Inflammatory macrophage (primary cell): ENCODE measurements around the gene ETS1.
A peak's percentile ranks its signal among the peaks of the same experiment; 100 is the strongest.

Experiments used
- DNase-seq, 2 donors: peaks; one replicate each; pipeline ENCODE4 v3.0.0-alpha.2; 2020 to 2022

Gene ETS1

DNA sequence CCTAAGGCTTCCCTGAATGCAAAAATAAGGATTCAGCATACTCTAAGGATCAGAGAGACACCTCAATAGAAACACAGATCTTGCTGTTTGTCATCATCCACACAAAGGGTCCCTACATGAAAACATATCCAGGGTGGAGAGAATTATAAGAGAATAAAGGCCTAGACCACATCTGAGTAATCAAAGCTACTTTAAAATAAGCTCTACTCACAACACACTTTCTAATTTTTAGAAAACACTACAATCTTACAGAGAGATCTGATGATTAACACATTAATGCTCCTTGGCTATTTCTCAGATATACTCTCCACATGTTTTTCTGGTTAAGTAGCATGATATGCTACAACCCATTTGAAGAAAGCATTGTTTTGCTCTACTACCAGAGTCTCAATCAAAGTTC is 108.2 kb downstream of the ETS1 start:
- DNase-seq = no peak

DNA sequence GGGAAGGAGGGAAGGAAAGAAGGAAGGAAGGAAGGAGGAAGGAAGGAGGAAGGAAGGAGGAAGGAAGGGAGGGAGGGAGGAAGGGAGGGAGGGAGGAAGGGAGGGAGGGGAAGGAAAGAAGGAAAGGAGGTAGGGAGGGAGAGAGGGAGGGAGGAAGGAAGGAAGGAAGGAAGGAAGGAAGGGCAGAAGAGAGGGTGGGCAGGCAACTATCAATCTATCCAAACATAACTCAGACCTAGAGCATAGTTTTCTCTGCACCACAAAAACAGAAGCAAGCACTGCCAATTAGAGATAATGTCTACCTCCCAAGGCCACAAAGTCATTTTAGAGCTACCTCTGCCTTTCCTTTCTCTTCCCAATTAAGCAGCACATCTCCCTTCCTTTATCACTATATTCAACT is 109.1 kb downstream of the ETS1 start:
- DNase-seq = no peak

DNA sequence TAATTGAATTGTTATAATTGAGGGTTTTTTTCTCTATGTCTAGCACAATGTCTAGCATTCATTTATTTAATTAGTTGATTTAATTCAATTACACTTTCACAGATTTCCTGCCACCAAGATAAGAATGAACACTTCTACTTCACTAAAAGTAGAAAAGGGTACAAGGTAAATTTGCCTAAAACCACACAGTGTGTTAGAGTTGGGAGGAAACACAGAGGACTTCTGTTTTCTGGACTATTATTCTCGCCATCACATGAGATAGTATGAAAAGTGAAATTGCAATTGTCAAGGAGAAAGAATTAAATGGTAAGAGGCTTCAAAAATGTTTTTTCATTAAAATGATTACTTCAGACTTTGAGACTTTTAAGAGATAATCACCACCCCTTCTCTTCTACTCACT is 109.5 kb downstream of the ETS1 start:
- no peak for DNase-seq

DNA sequence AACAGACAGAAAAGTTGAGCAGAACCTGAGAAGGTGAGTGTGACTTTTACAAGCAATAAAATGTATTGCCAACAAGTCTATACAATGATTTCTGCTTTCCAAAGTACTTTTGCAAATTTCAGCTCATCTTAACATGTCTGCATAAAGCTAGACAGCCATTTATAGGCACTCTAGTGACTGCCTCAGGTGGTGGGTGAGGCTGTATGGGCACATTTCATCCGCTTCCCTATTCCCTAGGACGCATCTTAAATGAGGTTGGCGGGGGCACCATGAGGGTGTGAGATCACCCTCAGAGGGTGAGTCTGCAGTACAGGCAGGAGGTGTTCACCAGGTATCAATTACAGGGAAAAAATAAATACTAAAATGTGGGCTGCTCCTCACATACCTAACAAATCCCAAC is 110.1 kb downstream of the ETS1 start:
- DNase-seq = no peak

DNA sequence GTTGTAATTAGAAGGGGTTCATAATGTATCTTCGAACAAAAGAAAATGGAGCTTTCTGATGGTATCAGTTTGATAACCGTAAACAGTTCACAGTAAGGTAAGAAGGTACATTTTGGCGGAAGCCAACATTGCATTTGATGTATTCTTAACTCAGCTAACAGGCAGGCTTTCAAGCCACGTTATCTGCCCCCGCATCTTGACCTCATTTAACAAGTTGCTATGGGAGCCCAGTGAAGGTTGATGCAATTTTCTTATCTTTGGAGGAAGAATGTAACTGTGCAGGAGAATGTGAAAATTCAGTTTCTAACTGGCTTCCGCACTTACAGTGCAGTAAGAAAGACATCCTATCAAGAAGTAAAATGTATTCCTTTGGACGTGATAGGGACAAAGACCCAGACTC is 110.6 kb downstream of the ETS1 start:
- no peak for DNase-seq

DNA sequence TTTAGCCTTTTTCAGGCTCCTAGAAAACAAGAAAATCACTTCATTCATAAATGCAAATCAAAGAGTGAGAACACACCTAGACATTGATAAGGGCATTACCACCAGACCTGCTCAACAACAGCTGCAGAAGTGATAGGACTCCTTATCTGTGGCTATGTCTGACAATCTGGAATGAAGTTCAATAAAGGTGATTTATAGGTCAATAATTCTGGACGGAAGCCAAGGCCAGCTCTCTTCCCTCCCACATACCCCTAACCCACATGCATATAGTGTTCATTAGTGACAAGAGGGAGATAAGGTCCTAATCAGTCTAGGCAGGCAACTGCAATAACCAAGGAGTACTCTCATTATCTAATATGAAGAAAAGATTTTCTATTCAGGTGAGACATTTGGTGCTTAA is 111.3 kb downstream of the ETS1 start:
- no peak for DNase-seq

DNA sequence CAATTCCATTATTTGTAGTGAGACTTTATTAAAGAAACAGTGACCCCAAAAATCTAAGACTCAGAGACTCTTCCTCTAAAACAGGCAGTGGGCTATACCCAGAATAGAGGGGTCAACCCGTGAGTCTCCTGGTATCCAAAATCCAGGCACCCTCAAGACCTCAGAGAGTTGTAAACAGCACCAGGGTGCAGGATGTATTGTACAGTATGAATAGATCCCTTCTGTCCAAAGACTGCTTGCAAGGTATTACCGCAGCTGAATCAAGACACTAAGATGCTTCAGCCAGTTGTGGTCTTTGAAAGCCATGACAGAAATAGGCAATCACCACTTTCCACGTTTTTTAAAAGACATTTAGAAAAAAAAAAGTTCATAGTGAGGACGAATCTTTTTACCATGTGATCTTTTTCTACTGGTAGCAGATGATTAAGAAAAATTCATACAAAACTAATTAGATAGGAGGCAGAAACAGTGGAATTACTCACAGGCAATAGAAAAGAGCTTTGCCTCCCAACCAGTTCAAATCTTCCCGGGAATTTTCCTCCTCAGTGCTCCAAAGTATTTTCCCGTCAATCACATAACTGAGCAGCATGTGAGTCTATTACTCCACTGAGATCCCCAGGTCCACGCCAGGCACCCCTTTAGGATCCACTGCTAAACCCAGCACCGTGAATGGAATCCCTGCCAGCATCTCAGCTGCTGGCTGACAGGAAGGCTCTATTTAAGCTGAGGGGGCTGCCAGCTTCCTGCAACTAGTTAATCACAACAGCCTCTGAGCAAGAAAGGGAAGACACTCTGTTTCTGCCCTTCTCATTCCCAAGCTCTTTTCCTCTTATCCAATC is 113.1 kb downstream of the ETS1 start:
- DNase-seq = no peak

DNA sequence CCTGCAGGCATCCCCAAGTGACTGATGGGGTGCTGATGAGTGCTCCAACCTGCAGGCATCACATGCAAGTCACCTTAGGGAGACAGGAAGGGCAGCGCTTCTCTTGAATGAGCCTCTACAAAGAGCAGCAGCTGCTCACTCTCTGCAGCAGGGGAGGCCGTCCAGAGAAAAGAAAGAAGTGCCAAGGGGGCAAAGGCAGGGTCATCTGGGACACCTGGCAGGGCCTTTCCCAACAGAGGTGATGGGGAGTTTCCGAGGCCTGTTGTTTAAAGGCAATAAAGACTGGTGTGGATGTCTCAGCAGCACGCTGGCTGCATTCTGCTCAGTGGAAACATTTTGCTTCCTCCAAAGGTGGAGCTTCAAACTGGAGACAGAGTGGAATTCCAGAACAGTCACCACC is 113.7 kb downstream of the ETS1 start:
- DNase-seq = no peak

DNA sequence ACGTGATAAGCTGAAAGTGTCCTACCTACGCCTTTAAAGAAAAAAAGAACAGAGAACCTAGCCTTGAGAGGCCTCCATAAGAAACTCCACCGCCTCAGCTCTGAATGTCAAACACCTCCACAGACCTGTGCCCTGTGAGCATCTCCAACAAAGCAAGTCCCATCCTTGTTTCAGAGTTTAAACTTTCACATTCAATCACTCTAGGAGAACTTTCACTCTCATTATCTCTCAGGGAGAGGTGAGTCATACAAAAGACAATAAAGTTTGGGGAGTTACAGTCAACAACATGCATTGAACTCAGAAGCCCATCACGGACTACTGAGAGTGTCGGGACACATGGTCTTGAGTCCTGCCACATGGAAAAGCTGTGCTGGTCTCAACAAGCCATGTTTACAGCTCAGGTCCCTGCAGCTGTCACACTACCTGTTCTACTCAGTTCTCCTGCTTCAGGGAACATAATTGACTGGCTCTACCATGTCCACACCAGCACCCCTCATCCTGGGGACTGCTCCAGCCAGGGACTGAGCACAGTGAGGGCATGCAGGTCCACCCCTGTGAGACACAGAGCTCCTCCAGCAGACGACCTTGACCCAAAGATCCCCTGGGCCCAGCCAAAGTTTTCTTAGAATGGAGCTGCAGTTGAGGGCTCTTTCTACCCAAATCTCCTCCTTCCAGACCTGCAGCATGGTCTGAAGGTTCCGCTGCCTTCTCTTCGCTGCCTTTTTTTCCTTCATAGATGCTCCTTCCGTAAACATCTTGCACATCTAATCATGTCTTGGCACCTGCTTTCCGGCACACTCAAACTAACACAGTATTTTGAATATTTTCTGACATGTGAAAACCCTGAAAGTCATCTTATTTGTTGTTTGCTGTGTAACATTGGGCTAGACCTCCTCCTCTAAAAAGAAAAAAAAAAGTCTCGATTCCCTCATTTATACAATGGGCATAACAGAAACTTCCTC is 114.9 kb downstream of the ETS1 start:
- no peak for DNase-seq

DNA sequence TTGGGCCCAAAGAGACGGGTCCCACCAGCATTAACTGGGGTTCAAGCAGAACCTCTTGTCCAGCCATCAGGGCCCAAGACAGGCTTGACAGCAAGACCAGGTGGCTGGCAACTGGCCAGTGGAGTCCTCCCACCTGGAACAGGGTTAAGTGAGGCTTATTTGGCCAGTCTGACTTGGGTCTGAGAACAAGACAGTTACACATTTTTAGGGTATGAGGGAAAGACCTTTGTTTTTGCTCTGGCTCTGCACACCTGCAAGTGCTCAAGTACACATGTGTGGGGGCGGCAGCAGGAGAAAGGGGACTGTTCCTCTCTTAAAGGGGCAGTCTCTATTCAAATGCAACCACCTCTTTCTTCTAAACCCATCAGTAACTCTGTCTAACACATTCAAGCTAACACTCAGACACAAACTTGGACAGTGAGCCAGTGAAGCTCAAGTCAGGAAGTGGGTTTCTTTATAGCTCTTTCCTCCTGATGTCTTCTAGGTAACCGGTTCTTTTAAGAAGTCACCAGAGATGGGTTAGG is 116.2 kb downstream of the ETS1 start:
- DNase-seq = no peak

DNA sequence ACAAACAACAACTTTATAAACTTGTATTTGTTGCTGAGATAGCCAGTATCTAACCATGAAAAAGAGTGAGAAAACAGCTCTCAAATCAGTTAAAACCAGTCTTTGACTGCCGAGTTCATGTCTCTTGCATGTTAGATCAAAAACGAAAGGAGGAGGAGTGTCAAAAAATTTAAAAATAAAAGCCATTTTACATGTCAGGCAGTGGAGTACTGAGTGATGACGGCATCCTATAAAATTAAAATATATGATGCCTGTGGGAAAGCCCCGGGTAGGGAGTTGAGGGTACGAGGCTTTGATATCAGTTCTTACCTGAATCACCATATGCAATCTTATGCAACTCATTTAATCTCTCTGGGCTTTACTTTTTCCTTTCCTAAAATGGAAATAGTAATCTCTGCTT is 117.3 kb downstream of the ETS1 start:
- DNase-seq = no peak

DNA sequence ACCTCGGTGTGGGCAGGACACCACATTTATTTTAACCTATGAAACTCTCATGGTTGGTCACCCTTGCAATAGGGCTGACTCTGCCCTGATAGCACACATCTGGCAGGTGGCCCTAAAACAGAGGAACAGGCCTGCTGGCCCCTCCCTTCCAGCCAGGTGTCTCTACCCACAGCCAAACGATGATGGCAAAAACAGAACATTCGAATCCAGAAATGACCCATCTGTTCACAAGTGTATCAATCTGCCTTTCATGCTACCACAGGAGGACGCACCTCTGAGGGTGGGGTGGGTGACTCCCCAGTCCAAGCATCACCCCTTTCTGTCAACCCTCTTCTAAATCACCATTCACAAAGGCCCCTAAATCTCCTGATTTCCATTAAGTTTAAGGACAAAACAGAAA is 118.1 kb downstream of the ETS1 start:
- DNase-seq = no peak

DNA sequence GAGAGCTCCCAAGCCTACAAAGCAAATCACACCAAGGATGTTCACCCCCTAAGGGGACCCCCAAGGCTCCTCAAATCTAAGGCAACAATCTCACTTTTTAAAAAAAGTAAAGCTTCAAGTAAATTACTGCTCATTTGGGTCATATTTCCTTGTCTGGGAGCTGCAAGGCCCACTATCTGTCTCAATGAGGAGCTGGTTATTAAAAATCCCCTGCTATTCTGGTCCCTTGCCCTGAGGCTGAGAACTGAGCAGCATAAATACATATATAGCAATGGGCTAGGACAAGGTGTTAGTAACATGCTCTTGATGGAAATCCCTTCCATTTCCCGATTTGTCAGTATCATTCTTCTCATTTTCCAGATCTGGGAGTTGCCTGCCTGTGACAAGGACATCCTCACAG is 119.2 kb downstream of the ETS1 start:
- no peak for DNase-seq

DNA sequence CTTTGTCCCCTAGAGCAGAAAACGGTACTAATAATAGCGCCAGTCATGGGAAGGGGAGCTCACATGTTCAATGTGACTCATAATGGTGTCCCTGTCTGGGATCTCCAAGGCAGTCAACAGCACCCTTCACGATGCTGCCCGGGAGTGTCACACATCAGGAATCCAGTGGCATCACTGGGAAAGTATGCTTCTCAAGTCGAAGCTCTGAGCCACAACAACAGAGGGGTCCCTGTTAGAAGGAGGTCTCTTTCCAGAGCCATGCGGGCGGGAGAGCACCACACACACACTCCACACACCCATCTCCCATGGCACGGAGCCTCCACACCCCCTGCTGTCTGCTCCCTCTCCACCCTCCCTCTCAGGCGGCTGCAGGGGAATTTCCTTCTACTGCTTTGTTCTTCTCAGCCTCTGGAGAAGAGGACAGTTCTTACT is 119.7 kb downstream of the ETS1 start:
- DNase-seq = no peak

DNA sequence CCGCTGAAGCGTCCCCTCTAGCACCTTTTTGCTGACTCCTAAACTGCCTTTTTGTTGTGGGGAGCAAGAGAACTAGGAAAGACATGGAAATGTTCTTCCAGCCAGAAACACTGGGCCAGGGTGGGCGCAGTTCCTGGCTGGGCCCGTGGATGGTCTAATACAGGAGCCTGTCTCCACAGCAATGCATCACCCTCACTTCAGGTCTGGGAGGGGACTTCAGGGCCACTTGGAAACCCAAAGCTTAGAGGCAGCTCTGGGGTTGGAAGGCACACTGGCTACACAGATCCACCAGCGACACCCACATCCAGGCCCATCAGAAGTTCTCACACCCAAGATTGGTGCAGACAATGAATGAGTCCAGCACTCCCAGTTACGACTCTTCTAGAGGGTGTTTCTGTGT is 120.3 kb downstream of the ETS1 start:
- DNase-seq = no peak

DNA sequence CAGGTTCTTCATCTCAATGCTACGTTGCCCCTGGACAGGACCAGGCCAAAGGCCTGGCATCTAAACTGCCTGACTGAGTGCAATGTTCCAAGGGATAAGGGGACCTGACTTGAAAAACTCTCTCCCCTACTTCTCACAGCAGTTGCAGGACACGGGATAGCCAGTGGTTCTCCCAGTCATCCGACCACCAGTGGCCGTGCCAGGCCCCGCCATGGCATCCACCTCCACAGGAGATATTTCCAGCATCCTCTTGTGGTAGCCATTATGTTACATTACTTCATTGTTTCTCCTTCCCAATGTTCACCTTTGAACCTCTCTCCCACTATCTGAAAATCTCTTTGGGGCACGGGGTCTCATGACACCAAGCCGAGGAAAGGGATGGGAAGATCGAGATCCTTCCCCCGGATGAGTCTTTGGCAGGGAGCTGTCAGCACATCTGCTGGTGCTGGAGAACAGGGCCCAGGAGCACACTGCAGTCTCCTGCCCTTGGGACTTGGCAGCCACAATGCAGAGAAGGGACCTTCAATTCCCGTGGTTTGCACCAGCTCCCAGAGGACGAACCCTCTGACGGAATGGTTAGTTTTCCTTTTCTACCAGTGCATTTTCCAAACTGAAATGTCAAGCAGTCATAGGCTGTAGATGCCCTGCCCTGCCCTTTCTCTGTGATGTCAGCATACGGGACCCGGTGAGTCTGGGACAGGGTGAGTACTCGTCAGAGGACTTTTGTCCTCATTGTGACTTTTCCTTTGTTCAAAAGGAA is 121.2 kb downstream of the ETS1 start:
- no peak for DNase-seq

DNA sequence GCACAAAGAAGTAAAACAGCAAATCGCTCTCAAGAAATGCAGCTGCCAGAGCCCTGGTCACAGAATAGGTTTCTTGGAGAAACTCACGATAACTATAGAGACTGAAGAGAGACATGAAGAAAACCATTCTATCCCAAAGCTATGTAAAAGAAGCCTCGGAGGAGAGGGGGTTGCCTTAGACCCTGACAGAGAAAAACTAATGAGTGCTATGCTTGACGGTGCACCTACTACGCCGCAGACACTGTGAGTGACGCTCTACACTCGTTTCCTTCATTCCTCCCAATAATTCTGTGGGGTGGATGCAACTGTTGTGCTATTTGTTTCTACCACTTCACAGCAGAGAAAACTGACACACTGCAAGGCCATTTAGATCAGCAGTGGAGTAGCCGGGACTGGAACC is 121.8 kb downstream of the ETS1 start:
- no peak for DNase-seq

DNA sequence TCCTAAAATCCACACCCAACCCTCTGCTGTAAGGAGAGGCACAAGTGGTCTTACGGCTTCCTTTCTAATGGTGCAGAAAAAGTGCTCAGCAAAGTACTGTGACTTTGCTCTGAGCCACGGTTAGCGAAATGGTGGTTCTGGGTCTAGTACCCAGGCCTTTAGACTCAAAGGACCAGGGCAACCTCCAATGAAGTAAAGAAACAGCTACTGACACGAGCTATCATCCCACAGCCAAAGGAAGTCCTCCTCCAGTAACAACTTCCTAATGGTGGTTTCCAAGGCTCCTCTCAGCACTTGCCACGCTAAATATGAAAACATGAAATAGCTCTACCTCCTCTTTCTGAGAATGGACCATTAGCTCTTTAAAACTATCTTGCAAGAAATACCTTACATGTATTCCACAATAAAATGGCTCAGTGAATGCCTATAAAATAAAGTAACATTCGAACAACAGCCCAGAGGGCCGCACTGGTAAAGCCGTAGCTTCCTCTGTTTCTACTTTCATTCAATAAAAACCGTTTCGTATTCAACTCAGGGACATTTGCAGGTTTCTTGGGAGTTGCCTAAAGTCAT is 122.4 kb downstream of the ETS1 start:
- peak in 1 of 2 donors; percentile 31 for DNase-seq

DNA sequence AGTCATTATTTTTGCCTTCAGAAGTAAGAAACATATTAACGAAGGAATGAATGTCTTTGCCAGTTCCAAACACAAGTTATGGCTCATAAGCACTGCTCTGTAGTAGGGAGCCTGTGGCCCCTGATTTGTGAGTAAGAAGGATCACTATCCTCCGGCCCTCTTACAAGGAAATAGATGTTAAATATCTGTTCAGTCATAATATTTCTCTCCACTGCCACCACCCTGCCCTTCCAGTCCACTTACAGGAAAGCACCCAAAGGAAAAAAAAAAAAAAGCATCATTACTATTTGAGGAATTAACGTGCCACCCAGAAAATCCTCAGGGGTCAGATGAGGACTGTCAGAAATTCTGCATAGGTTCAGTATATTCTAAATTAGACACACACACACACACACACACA is 123.4 kb downstream of the ETS1 start:
- no peak for DNase-seq

DNA sequence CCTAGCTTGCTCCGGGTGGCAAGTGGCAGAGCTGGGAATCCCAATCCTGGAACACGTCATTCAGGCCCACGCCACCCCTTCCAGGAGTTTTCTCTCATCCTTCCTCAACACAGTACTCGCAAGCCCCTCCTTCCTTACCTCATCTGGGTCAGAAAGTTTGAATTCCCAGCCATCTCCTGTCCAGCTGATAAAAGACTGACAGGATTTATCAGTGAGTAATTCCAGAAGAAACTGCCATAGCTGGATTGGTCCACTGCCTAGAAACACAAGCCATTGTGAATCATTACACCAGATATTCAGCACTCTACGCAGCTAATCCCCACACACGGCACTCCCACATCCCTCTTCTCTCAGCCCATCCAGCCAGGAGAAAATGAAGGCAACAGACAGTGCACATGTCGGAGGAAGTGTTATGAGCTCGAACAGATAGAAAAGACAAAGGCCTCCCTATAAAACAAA is 124.0 kb downstream of the ETS1 start:
- DNase-seq = no peak

DNA sequence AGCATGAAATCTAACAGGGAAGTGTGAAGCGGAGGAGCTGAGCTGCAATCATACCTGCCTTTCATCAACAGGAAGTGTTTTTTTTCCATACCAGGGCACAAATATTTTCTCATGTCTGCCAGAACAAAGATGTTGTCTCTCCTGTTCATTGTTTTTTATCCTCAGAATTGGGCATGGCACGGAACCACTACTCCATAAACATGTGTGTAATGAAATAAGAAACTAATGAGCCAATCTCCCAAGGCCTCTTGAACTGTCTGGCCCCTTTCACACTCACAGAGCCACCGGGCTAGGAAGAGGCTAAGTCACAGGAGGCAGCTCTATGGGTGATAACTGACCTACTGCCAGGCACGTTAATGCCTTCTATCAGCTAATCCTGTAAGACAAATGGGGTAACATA is 124.4 kb downstream of the ETS1 start:
- DNase-seq = no peak

DNA sequence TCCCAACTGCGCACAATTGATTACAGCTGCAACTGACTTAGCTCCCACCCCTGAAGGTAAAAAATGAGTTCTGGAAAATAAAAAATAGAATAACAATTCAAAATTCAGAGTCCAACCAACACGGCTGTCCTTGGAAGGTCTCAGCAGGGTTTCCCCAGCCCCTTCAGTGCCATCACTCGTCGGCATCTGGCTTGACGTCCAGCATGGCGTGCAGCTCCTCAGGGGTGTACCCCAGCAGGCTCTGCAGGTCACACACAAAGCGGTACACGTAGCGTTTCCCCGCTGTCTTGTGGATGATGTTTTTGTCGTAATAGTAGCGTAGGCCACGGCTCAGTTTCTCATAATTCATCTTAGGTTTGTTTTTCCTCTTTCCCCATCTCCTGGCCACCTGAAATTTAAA is 125.2 kb downstream of the ETS1 start:
- DNase-seq = no peak
